Natural killer cell (primary cell): ENCODE data around the gene LHFPL3. TPM values are rescaled to one million over a fixed set of nuclear protein-coding genes. Genes with fewer than 3 reads are reported as not detected.

Experiments
- ATAC-seq, 3 donors: fragments of 150-1000 bp in 2 of 3; fragments of 200-7000 bp in 1 of 3; cut with Tn5 transposase; 1 replicate in 1 of 3; 2 replicates in 2 of 3; pipeline ENCODE4 v1.10.0; 2021; ENCODE audit warnings: mild to moderate bottlenecking in 2 of 3, moderate library complexity in 2 of 3
- DNase-seq, 2 donors: peaks; one replicate each; pipeline versions ENCODE4 v3.0.0 to v3.0.0-alpha.2; 2013 to 2021; ENCODE audit warnings: mixed read lengths in 1 of 2
- H3K27ac ChIP-seq: one replicate; pipeline ENCODE4 v1.5.1; 2013; ENCODE audit warnings: mild to moderate bottlenecking, low read length
- H3K27me3 ChIP-seq: one replicate; pipeline ENCODE4 v1.6.1; 2013; ENCODE audit warnings: low read length; ENCODE audit not compliant: control insufficient read depth, insufficient read depth
- H3K36me3 ChIP-seq: one replicate; pipeline ENCODE4 v1.6.1; 2013; ENCODE audit warnings: low read length; ENCODE audit not compliant: control insufficient read depth, insufficient read depth
- H3K4me1 ChIP-seq: one replicate; pipeline ENCODE4 v1.6.1; 2013; ENCODE audit warnings: low read length; ENCODE audit not compliant: control insufficient read depth, insufficient read depth
- H3K4me3 ChIP-seq: one replicate; pipeline ENCODE4 v1.5.1; 2013; ENCODE audit warnings: low read length
- H3K9me3 ChIP-seq: one replicate; pipeline ENCODE4 v1.6.1; 2013; ENCODE audit warnings: low read length; ENCODE audit not compliant: control insufficient read depth, insufficient read depth
- H3K27ac Mint-ChIP-seq, 2 donors: one replicate each; pipeline ENCODE4 v1.8.0; 2022; ENCODE audit warnings: mild to moderate bottlenecking in 2 of 2, mixed read lengths in 2 of 2, moderate library complexity in 1 of 2
- H3K27me3 Mint-ChIP-seq, 2 donors: one replicate each; pipeline ENCODE4 v1.8.0; 2022; ENCODE audit warnings: low read depth in 2 of 2, mixed read lengths in 2 of 2
- H3K36me3 Mint-ChIP-seq: one replicate; pipeline ENCODE4 v1.8.0; 2022; ENCODE audit warnings: mixed read lengths
- H3K4me1 Mint-ChIP-seq, 2 donors: one replicate each; pipeline ENCODE4 v1.8.0; 2022; ENCODE audit warnings: mixed read lengths in 2 of 2
- H3K4me3 Mint-ChIP-seq: one replicate; pipeline ENCODE4 v1.8.0; 2022; ENCODE audit warnings: mild to moderate bottlenecking, moderate library complexity, mixed read lengths
- H3K9me3 Mint-ChIP-seq, 2 donors: one replicate each; pipeline ENCODE4 v1.8.0; 2022; ENCODE audit warnings: mixed read lengths in 2 of 2
- CTCF ChIP-seq: fragments of 200-600 bp; IDR thresholded peaks from one replicate; pipeline ENCODE4 v1.8.0; 2022; ENCODE audit warnings: antibody characterized with exemption
- WGBS: methylation state at CpG from one replicate; pipeline ENCODE4 v1.1.7; 2013; ENCODE audit warnings: missing lambda C conversion rate; ENCODE audit not compliant: insufficient coverage; 5-methylcytosine and 5-hydroxymethylcytosine counted together
- intact Hi-C: fragments of 100-400 bp; cut with micrococcal nuclease; formaldehyde crosslinking; loops from one replicate; pipeline ENCODE4 v1.14.2; 2022
- total RNA-seq, 4 donors: library from RNA; stranded (reverse); fragments of 120-200 nt in 1 of 4; gene quantifications; one replicate each; pipeline versions ENCODE4 v1.2.3 to v1.2.4, GENCODE V29; 2013 to 2022

Gene LHFPL3
- total RNA-seq, 3 donors from 2014 or later (not counting 1 experiment from before 2014, with no cell fraction given), result not detected

- H3K4me1 Mint-ChIP-seq, result peaks cover 7 to 9% of the 10 kb centered on the region in 2 donors
- ATAC-seq (peak; percentile 80 to 95 (median 94)), DNase-seq (peak; percentile 72 to 86)
- no peaks in the 10 kb centered on the region for H3K36me3 Mint-ChIP-seq
- WGBS, result 38% methylated on average over 10 of the region's 17 CpGs
- Histone ChIP-seq H3K4me1 (peaks cover 4% of the 10 kb centered on the region), H3K4me3 (no peak overlapping the region), H3K27me3 (no peaks in the 10 kb centered on the region), H3K27ac (no peak overlapping the region), H3K9me3 (no peaks in the 10 kb centered on the region), H3K36me3 (no peaks in the 10 kb centered on the region)
- H3K27me3 Mint-ChIP-seq, result peaks cover 8 to 11% of the 10 kb centered on the region in 2 donors
- H3K27ac Mint-ChIP-seq, result no peak overlapping the region
- no peak overlapping the region for H3K4me3 Mint-ChIP-seq
- no peaks in the 10 kb centered on the region for H3K9me3 Mint-ChIP-seq
- peak; percentile 91 for TF ChIP-seq CTCF
- intact Hi-C loops, result loop anchor here (1.0 kb wide), 1 partner anchor 34 kb away; no protein-coding TSS in a partner anchor
Observed at GRCh38 chr7:104883718-104884452, 555.5 kb downstream of the LHFPL3 start.

GRCh38 chr7:104886651-104887050 lies 558.2 kb downstream of the LHFPL3 start:
- ATAC-seq (no peak), DNase-seq (no peak)
- no peaks in the 10 kb centered on the region for H3K36me3 Mint-ChIP-seq
- no peaks in the 10 kb centered on the region for H3K36me3 ChIP-seq
- no peak for TF ChIP-seq CTCF
- no peaks in the 10 kb centered on the region for H3K27me3 ChIP-seq
- peaks cover 4% of the 10 kb centered on the region for H3K4me1 ChIP-seq
- no peak overlapping the region for H3K4me3 ChIP-seq
- 92% methylated on average over 4 of the region's 4 CpGs for WGBS
- H3K9me3 Mint-ChIP-seq, result no peaks in the 10 kb centered on the region
- intact Hi-C loops, result no loop called here
- H3K27me3 Mint-ChIP-seq, result peaks cover 8 to 12% of the 10 kb centered on the region in 2 donors
- no peak overlapping the region for H3K27ac Mint-ChIP-seq
- H3K4me1 Mint-ChIP-seq, result peaks cover 7 to 9% of the 10 kb centered on the region in 2 donors
- no peaks in the 10 kb centered on the region for H3K9me3 ChIP-seq
- no peak overlapping the region for H3K4me3 Mint-ChIP-seq
- no peak overlapping the region for H3K27ac ChIP-seq

- no peaks in the 10 kb centered on the region for H3K27me3 ChIP-seq
- no peak overlapping the region for H3K27ac Mint-ChIP-seq
- H3K27me3 Mint-ChIP-seq, result peaks cover 11 to 15% of the 10 kb centered on the region in 2 donors
- H3K9me3 Mint-ChIP-seq, result no peaks in the 10 kb centered on the region
- H3K4me1 ChIP-seq, result no peaks in the 10 kb centered on the region
- ATAC-seq (no peak), DNase-seq (no peak)
- no peak overlapping the region for H3K4me3 Mint-ChIP-seq
- intact Hi-C loops, result no loop called here
- no peaks in the 10 kb centered on the region for H3K36me3 ChIP-seq
- WGBS, result 92% methylated on average over 5 of the region's 5 CpGs
- no peak for TF ChIP-seq CTCF
- no peaks in the 10 kb centered on the region for H3K36me3 Mint-ChIP-seq
- no peaks in the 10 kb centered on the region for H3K4me1 Mint-ChIP-seq
- no peak overlapping the region for H3K4me3 ChIP-seq
- no peaks in the 10 kb centered on the region for H3K9me3 ChIP-seq
- no peak overlapping the region for H3K27ac ChIP-seq
Observed at GRCh38 chr7:104890216-104890615, 561.8 kb downstream of the LHFPL3 start.

GRCh38 chr7:104891949-104892348 lies 563.5 kb downstream of the LHFPL3 start:
- Mint-ChIP-seq H3K27me3 (peaks cover 3 to 9% of the 10 kb centered on the region in 2 donors), H3K27ac (no peak overlapping the region), H3K36me3 (no peaks in the 10 kb centered on the region), H3K4me3 (no peak overlapping the region), H3K4me1 (peaks cover 0 to under 1% of the 10 kb centered on the region in 2 donors), H3K9me3 (no peaks in the 10 kb centered on the region)
- DNase-seq (no peak), ATAC-seq (no peak)
- TF ChIP-seq CTCF, result no peak
- Histone ChIP-seq H3K9me3 (no peaks in the 10 kb centered on the region), H3K4me3 (no peak overlapping the region), H3K27ac (no peak overlapping the region), H3K27me3 (no peaks in the 10 kb centered on the region), H3K4me1 (no peaks in the 10 kb centered on the region), H3K36me3 (no peaks in the 10 kb centered on the region)
- intact Hi-C loops, result no loop called here
